ENCODE results near the gene AKAP1. TPM values are rescaled to one million over a fixed set of nuclear protein-coding genes. Genes with fewer than 3 reads are reported as not detected.

AKAP1 gene
- 34.2 and 37.7 TPM in 2 replicates for total RNA-seq

- intact Hi-C loops (cut with micrococcal nuclease) = loop anchor here (1.0 to 10.0 kb wide), 7 partner anchors 107 to 1663 kb away; partner anchors contain the start of genes DGKE, DYNLL2, MMD and MSI2
Measured at GRCh38 chr17:57084802-57085447, at the start of gene AKAP1. Gene AKAP1, plus strand, starts transcription at chr17:57085246. Its CDS starts 20,219 bp downstream, at chr17:57105465.

DNA sequence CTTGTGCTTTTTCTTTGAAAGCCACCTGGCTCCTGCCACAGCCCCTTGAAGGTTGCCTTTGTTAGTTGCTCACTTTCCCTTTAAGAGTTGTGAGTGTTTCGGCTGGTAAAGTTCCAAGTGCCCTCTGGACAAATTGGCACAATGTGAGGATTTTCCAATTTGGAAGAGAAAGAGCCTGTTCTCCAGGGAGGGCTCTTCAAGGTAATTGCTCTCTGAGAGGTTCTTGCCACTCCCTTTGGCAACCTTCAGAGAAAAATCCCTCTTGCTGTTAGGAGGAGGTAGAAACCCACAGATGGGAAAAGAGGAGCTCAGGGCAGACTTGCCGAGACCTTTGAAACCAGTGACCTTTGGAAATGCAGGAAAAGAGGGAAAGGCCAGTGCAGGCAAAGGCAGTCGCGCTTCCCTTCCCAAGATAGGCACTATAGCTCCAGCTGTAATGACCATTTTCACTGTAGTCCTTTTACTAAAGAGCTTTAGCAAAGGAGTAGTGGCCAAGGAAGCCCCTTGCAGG lies 49.0 kb upstream of the AKAP1 start:
- intact Hi-C loops (cut with micrococcal nuclease) = no loop called here

GRCh38 chr17:57037411-57037810 lies 47.6 kb upstream of the AKAP1 start:
- intact Hi-C loops (cut with micrococcal nuclease) = no loop called here

DNA sequence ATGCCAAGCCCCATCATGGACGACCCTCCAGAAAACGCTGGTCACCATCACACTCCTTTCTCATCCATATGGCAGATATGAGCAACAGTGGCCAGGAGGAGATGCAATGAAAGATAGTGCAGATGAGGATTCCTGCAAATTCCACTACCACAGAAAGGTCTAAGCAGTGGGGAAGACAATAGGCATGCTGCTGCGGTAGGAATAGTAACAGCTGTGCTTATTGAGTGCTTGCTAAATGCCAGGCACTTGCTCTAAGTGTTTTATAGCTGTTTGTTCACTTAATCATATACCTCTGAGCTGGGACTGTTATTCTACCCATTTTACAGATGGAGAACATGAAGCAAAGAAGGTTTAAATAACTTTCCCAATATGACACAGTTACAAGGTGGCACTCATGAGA lies 46.6 kb upstream of the AKAP1 start:
- intact Hi-C loops (cut with micrococcal nuclease) = no loop called here

DNA sequence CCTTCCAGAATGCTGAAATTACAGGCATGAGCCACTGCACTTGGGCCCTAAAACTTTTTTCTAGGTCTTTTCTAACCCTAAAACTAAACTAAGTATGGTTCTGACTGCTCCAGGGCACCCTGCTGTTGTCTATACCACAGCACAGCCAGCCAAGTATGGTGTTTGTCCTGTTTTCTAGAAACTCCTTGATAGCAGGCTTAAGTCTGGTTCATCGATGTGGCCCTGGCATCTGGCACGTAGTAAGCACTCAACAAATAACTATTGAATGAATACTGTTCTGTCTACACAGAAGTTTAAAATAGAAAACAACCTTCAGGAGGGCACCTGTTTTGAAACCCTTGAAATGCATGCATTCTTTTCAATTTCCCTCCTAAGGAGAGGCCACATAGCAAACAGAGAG lies 44.5 kb upstream of the AKAP1 start:
- intact Hi-C loops (cut with micrococcal nuclease) = no loop called here

GRCh38 chr17:57043276-57043675 lies 41.8 kb upstream of the AKAP1 start:
- intact Hi-C loops (cut with micrococcal nuclease) = no loop called here

DNA sequence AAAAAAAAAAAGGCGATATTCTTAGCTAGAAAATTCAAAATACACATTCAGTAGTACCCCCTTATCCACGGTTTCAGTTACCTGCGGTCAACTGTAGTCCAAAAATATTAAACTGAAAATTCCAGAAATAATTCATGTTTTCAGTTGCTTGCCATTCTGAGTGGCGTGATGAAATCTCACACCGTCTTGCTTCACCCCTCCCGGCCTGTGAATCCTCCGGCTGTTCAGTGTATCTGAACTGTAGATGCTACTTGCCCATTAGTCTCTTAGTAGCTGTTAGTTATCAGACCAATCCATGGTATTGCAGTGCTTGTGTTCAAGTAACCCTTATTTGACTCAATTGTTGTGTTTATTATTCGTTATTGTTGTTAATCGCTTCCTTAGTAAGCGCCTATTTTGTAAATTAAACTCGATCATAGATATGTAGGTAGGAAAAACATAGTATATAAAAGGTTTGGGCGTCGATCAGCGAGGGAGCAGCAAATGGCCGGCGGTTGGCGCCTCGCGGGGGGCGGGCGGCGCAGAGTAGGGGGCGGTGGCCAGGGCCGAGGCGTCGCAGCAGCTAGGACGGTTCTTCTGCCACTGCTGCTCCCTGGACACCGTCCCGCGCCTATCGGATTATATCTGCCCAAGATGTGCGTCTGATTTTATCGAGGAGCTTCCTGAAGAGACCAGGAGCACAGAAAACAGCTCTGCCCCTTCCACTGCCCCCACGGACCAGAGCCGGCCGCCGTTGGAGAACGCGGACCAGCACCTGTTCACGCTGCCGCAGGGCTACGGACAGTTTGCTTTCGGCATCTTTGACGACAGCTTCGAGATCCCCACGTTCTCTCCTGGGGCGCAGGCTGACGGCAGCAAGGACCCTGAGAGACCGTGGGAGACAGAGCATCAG lies 39.8 kb upstream of the AKAP1 start:
- intact Hi-C loops (cut with micrococcal nuclease) = no loop called here

- intact Hi-C loops (cut with micrococcal nuclease) = no loop called here
Measured at GRCh38 chr17:57045868-57046704, 39.0 kb upstream of the AKAP1 start.

DNA sequence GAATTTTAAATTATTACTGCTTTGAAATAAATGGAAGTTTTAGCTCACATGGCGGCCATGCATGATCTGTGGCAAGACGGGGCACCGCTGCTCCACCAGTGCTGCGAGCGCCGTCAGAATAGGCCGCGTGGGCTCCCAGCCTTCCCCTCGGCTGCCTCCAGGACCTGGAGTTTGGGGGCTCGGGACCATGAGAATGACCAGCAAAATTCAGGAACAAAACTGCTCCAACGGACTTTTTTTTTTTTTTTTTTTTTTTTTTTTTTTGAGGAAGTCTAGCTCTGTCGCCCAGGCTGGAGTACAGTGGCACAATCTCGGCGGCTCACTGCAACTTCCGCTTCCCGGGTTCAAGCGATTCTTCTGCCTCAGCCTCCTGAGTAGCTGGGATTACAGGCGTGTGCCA lies 38.3 kb upstream of the AKAP1 start:
- intact Hi-C loops (cut with micrococcal nuclease) = no loop called here

DNA sequence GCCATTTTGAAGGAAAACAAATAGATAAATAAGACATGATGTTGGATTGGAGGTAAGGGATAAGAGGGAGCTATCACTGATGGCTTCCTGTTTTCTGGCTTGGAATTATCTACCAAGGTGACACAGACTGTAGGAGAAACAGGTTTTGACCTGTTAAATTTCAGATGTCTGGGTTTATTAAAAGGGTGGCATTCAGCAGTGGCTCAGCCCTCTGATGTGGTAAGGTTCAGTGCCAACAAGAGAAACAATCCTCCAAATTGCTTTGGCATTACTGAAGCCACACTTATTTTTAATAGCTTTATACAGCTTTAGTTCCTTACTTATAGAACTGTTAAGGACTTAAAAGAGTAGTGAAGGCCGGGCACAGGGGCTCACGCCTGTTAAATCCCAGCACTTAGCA lies 37.0 kb upstream of the AKAP1 start:
- intact Hi-C loops (cut with micrococcal nuclease) = no loop called here

- intact Hi-C loops (cut with micrococcal nuclease) = no loop called here
Measured at GRCh38 chr17:57050306-57050705, 34.7 kb upstream of the AKAP1 start.

DNA sequence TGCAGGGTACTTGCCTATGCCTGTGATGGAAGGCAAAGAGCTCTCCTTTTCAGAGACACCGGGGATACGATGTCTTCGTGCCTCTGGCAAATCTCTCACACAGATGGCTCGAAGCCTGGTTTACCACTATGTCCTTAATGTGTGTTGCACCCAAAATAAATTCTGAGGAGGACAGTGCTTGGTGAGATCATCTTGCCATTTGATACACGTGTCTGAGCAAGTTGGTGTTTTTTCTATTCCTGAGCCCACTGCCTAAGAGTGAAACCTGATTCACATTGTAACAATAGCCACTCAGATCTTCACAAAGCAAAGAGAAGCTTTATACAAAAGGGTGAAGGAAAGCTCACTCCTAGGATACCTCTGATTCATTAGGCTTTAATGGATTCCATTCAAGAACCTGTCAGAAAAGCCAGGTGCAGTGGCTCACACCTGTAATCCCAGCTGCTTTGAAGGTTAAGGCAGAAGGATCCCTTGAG lies 33.1 kb upstream of the AKAP1 start:
- intact Hi-C loops (cut with micrococcal nuclease) = no loop called here

DNA sequence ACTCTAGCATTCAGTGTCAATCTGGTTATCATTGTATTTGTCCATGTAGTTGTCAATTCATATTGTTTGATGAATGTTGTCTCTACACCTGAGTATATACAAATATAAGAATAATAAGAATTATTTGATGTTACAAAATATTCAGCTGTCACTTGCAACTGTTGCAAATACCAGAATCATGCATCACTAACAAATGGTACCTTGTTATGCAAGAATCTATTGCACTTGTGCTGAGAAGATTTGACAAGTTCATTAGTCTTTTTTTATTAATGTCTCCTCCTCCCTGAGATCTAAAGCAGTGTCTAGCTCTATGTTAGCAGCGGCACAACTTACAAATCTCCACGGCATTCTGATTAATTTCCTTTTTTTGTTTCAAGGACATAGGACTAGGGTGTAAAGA lies 22.2 kb upstream of the AKAP1 start:
- intact Hi-C loops (cut with micrococcal nuclease) = no loop called here

DNA sequence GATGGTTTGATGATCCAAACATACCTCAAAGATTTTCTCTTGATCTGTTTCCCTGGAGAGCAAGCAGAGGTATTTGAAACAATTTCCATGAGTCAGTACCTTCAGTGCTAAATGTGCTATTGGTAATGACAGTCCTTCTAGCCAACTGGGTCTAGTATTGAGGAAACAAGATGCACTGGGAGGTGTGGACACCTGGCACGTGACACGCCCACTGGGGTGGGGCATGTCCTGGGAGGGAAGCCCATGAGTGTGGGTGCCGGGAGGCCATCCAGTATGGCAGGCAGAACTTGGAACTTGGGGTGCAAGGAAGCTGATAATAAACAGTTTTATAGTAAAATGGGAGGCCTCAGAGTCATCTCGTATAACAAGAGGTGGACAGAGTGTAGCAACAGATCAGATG lies 17.9 kb upstream of the AKAP1 start:
- intact Hi-C loops (cut with micrococcal nuclease) = no loop called here

DNA sequence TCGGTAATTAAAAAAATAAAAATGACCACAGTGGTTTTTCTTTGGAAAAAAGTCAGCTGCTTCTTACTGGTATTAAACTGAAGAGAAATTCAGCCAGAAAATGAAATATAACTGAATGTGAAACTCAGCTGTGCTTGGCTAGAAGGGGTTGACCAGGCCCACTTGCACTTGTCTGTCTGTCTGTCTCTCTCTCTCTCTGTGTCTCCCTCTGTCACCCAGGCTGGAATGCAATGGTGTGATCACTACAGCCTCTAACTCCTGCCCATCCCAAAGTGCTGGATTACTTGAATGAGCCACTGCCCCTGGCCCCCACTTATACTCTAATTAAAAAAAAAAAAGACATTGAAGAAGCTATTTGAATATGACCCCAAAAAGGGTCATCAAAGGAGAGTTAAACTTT lies 17.3 kb upstream of the AKAP1 start:
- intact Hi-C loops (cut with micrococcal nuclease) = no loop called here

DNA sequence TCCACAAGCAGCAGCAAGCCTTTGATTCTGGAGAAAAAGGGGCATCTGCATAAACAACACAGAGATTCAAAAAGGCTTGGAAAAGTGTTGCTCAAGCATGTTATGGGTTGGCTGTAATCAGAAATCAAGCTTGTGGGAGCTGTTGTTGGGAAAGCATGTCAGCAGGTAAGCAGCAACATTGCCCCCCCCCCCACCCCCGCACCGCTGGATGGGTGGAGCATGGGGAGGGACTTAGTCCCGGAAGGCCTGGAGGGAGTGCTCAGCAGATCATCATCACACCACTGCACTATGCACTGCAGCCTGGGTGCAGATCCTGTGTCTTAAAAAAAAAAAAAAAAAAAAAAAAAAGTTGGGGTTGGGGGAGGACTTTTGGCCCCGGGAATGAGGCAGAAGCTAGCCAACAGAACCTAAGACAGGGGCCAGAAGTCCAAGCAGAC lies 16.8 kb upstream of the AKAP1 start:
- intact Hi-C loops (cut with micrococcal nuclease) = no loop called here

- intact Hi-C loops (cut with micrococcal nuclease) = no loop called here
Measured at GRCh38 chr17:57068707-57069106, 16.3 kb upstream of the AKAP1 start.

DNA sequence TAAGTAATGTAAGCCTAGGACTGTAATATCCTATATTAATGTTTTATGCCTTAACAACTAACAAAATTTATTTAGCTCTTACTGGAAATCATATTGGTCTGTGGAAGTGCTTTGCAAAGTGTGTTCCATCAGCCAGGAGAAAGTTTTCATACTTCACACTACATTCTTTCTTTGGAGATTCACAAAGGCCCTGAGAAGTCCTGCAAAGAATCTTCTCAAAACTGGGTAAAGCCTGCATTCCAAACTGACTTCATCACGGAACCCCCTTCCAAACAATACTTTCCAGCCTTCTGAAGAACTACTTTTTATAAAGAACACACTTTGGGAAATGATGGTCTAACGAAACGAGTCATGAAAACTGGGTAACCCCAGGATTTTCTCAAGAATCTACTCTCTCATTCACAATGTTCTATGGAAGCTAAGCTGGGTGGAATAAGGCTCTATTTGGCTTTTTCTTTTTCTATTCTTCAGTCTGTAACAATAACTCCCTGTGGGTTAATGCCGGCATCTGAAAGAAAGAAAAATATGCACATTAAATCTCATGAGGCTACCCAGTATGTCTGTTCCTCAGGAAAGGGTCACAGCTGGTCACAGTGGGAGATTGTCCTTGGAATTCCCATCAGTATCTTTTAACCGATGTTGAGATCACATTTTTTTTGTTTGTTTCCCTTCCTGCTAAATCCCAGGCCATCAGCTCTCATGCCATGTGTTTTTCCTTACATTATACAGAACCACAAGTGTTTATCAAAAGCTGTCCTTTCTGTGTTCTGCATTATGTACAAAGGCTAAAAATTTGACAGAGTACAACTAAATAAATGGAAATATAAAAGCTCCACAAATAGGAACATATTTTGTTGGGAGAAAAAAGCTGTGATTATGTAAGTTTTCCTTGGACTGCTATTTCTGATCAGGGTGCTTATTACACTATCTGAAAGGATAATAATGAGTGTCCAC lies 12.8 kb upstream of the AKAP1 start:
- intact Hi-C loops (cut with micrococcal nuclease) = no loop called here

DNA sequence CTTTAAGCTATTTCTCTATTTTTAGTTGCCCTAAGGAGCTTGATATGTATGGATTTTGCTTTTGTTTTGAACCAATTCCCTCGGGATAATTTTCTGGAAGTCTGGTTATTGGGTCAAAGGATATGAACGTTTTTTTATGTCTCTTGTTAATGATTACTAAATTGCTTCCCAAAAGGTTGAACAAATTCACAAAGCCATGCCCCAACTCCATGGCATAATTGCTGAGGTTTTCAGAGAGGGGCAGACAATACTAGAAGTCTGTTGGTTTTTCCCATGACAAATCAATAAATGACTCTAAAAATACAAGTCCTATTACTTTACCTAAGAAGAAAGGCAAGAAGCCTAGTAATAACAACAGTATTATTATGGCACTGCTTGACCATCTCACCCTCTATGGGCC lies 11.4 kb upstream of the AKAP1 start:
- intact Hi-C loops (cut with micrococcal nuclease) = no loop called here

DNA sequence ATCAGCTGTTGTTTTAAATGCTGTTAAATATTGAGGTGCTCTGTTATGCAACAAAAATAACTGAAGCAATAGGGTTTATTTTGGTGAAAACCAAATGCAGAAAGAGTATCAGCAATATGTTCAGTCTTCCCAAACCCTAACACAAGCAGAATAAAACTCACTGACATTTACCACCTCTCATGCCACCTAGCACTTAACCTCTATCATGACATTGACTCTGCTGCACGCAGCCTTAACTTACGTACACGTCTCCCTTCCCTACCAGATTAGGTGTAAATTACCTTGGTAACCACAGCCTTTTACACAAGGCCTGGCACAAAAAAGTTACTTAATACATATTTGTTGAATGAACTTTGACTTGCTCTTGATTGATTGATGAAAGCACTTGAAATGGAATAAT lies 9.9 kb upstream of the AKAP1 start:
- intact Hi-C loops (cut with micrococcal nuclease) = no loop called here

Measured in T-helper 2 cell treated with Interferon-gamma antibody and Interleukin-4, amounts not matched to agents 100 ng/mL and 5 ng/mL, for 36 hours (primary cell).